ENCODE results near the gene TJP2.

Gene TJP2

DNA sequence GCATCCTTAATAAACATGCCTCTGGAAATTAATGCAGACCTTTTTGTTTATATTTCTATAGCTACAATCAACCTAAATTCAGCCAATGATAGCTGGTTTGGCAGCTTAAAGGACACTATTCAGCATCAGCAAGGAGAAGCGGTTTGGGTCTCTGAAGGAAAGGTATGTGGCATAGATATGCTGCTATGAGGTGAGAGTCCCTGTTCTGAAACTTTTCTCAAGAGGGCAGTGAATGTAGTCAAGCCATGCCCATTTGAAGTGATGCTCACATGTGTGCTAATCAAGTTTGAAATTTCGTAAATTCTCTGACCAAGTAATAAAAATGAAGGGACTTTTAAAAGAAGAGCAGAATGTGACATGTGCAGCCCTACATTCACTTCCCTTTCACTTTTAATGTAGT lies 72.6 kb downstream of the TJP2 start:
- Mint-ChIP-seq H3K27ac (no peak overlapping the region), H3K4me1 (no peaks in the 10 kb centered on the region), H3K9me3 (no peaks in the 10 kb centered on the region), H3K27me3 (ENCODE audit: low read depth) (no peaks in the 10 kb centered on the region), H3K36me3 (ENCODE audit: low read depth) (peaks cover 31% of the 10 kb centered on the region), H3K4me3 (no peak overlapping the region)
- TF ChIP-seq, protein P1, sequence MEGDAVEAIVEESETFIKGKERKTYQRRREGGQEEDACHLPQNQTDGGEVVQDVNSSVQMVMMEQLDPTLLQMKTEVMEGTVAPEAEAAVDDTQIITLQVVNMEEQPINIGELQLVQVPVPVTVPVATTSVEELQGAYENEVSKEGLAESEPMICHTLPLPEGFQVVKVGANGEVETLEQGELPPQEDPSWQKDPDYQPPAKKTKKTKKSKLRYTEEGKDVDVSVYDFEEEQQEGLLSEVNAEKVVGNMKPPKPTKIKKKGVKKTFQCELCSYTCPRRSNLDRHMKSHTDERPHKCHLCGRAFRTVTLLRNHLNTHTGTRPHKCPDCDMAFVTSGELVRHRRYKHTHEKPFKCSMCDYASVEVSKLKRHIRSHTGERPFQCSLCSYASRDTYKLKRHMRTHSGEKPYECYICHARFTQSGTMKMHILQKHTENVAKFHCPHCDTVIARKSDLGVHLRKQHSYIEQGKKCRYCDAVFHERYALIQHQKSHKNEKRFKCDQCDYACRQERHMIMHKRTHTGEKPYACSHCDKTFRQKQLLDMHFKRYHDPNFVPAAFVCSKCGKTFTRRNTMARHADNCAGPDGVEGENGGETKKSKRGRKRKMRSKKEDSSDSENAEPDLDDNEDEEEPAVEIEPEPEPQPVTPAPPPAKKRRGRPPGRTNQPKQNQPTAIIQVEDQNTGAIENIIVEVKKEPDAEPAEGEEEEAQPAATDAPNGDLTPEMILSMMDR (IDR thresholded peaks at IDR 0.05; ENCODE audit: unreplicated experiment in 3 of 3): no peak

DNA sequence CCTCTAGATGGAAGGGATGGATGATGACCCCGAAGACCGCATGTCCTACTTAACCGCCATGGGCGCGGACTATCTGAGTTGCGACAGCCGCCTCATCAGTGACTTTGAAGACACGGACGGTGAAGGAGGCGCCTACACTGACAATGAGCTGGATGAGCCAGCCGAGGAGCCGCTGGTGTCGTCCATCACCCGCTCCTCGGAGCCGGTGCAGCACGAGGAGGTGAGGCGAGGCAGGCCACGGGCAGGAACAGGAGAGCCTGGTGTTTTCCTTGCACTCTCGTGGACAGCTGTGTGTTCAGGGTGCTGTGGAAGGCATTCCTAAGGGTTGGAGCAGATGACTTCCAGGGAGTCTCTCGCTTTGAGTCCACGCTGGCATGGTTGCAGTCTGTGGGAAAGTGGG lies 73.9 kb downstream of the TJP2 start:
- no peaks in the 10 kb centered on the region for H3K9me3 Mint-ChIP-seq
- H3K27ac Mint-ChIP-seq: no peak overlapping the region
- H3K4me3 Mint-ChIP-seq: no peak overlapping the region
- no peaks in the 10 kb centered on the region for H3K4me1 Mint-ChIP-seq
- TF ChIP-seq, protein P1 (IDR thresholded peaks at IDR 0.05; ENCODE audit: unreplicated experiment in 3 of 3): no peak
- no peaks in the 10 kb centered on the region for H3K27me3 Mint-ChIP-seq (ENCODE audit: low read depth)
- peaks cover 33% of the 10 kb centered on the region for H3K36me3 Mint-ChIP-seq (ENCODE audit: low read depth)

DNA sequence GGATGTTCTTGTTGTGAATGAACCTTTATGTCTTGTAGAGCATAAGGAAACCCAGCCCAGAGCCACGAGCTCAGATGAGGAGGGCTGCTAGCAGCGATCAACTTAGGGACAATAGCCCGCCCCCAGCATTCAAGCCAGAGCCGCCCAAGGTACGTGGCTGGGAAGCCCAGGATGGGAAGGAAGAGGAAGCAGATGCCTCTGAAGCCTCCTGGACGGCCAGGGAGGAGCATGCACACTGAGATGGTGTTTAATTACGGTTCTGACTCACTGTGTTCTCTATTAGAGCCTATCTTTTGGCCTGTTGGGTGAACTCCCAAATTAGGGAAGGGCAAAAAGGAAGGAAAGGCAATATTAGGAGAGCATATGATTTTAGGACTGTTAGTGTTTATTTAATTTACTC lies 75.3 kb downstream of the TJP2 start:
- TF ChIP-seq, protein P1 (IDR thresholded peaks at IDR 0.05; ENCODE audit: unreplicated experiment in 3 of 3): no peak

DNA sequence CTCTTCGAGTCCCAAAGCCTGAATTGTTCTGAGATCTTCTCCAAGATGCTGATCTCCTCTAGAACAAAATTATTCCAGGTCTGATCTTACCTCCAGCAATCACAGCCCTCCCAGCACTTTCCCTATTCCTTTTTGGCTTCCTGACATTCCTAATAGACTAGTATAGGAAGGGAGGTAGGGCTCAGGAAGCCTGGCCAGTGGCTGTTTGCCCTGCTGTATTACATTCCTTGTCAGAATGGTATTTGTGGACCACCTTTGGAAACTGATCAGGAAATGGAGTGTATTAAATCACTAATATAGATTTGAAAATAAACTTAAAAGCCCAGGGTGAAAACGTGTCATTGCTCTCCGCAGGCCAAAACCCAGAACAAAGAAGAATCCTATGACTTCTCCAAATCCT lies 76.6 kb downstream of the TJP2 start:
- no peaks in the 10 kb centered on the region for H3K9me3 Mint-ChIP-seq
- no peaks in the 10 kb centered on the region for H3K4me1 Mint-ChIP-seq
- H3K36me3 Mint-ChIP-seq (ENCODE audit: low read depth): peaks cover 33% of the 10 kb centered on the region
- H3K4me3 Mint-ChIP-seq: no peak overlapping the region
- no peak overlapping the region for H3K27ac Mint-ChIP-seq
- H3K27me3 Mint-ChIP-seq (ENCODE audit: low read depth): no peaks in the 10 kb centered on the region
- TF ChIP-seq, protein P1 (IDR thresholded peaks at IDR 0.05; ENCODE audit: unreplicated experiment in 3 of 3): no peak

More for the DNA sequence above, 75.3 kb downstream of the TJP2 start:
- no peaks in the 10 kb centered on the region for H3K4me1 Mint-ChIP-seq
- no peak overlapping the region for H3K4me3 Mint-ChIP-seq
- no peaks in the 10 kb centered on the region for H3K9me3 Mint-ChIP-seq
- H3K36me3 Mint-ChIP-seq (ENCODE audit: low read depth): peaks cover 33% of the 10 kb centered on the region
- no peaks in the 10 kb centered on the region for H3K27me3 Mint-ChIP-seq (ENCODE audit: low read depth)
- no peak overlapping the region for H3K27ac Mint-ChIP-seq

DNA sequence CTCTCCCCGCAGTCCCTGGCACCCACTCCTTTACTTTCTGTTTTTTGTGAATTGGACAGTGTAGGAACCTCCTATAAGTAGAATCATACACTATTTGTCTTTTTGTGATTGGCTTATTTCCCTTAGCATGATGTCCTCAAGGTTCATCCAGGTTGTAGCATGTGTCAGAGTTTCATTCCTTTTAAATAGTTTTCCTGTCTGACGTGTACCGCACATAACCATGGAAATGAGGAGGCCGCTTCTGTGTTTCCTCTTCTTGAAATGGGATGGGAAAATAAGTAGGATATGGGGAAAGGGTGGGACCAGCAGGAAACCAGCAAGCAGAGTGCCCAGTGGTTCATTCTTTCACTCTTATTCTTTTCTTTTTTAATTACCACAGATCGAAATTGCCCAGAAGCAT lies 78.4 kb downstream of the TJP2 start:
- H3K36me3 Mint-ChIP-seq (ENCODE audit: low read depth): peaks cover 33% of the 10 kb centered on the region
- no peaks in the 10 kb centered on the region for H3K27me3 Mint-ChIP-seq (ENCODE audit: low read depth)
- H3K4me1 Mint-ChIP-seq: no peaks in the 10 kb centered on the region
- H3K9me3 Mint-ChIP-seq: no peaks in the 10 kb centered on the region
- no peak overlapping the region for H3K4me3 Mint-ChIP-seq
- no peak overlapping the region for H3K27ac Mint-ChIP-seq
- TF ChIP-seq, protein P1 (IDR thresholded peaks at IDR 0.05; ENCODE audit: unreplicated experiment in 3 of 3): no peak

DNA sequence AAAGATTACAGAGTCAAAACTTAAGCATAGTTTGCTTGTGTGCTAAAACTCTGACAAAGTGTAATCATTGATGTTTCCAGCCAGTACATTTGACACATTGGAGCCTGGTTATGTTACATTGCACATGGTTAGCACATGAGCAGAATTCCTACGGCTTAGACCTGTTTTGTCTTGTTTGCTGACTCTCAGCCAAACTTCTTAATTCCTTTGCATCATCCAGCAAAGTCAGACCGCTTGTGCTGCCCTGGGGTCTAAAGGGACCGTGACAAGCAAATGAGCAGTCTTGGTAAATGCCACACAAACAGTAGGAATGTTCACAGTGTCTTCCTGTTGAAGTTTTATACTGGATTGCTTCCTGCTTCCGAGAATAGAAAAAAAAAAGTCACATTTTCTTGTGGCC lies 79.0 kb downstream of the TJP2 start:
- TF ChIP-seq, protein P1 (IDR thresholded peaks at IDR 0.05; ENCODE audit: unreplicated experiment in 3 of 3): no peak
- Mint-ChIP-seq H3K27ac (no peak overlapping the region), H3K27me3 (ENCODE audit: low read depth) (no peaks in the 10 kb centered on the region), H3K36me3 (ENCODE audit: low read depth) (peaks cover 27% of the 10 kb centered on the region), H3K9me3 (no peaks in the 10 kb centered on the region), H3K4me3 (no peak overlapping the region), H3K4me1 (no peaks in the 10 kb centered on the region)

Data from nephron (organoid).